Activated T-helper 1 cell treated with anti-CD3 and anti-CD28 coated beads, Interleukin-12 subunit alpha, Interleukin-12 subunit beta, Interleukin-2, Interleukin-4 antibody, amounts not matched to agents 30 ng/mL and 10 ng/mL and 1 ng/mL, durations not matched to agents 14 hours and 24 hours and 36 hours (primary cell): ENCODE results near the gene MAP2K5. TPM values are rescaled to one million over a fixed set of nuclear protein-coding genes. Genes with fewer than 3 reads are reported as not detected.

Experiments
- DNase-seq: peaks from one replicate; pipeline ENCODE4 v3.0.0; 2021; ENCODE audit warnings: low spot score
- H3K27ac Mint-ChIP-seq: one replicate; pipeline ENCODE4 v1.8.0; 2021; ENCODE audit warnings: mild to moderate bottlenecking, mixed read lengths
- H3K27me3 Mint-ChIP-seq: one replicate; pipeline ENCODE4 v1.8.0; 2022; ENCODE audit warnings: mild to moderate bottlenecking, moderate library complexity, mixed read lengths; ENCODE audit not compliant: insufficient read depth
- H3K36me3 Mint-ChIP-seq: one replicate; pipeline ENCODE4 v1.8.0; 2021; ENCODE audit warnings: low read depth, mixed read lengths
- H3K4me1 Mint-ChIP-seq: one replicate; pipeline ENCODE4 v1.8.0; 2021; ENCODE audit warnings: low read depth, mixed read lengths
- H3K4me3 Mint-ChIP-seq: one replicate; pipeline ENCODE4 v1.8.0; 2021; ENCODE audit warnings: mild to moderate bottlenecking, moderate library complexity, mixed read lengths
- H3K9me3 Mint-ChIP-seq: one replicate; pipeline ENCODE4 v1.8.0; 2021; ENCODE audit warnings: mixed read lengths
- intact Hi-C: fragments of 100-400 bp; cut with micrococcal nuclease; formaldehyde crosslinking; loops from one replicate; pipeline ENCODE4 v1.15.1; 2024
- total RNA-seq: library from RNA; stranded (reverse); gene quantifications from 2 replicates; pipeline ENCODE4 v1.2.3, GENCODE V29; 2022

MAP2K5 gene
- total RNA-seq, 1 donor from 2014 or later, result 22.1 TPM

- DNase-seq, result no peak
- Mint-ChIP-seq H3K4me3 (no peak overlapping the region), H3K27me3 (no peaks in the 10 kb centered on the region), H3K4me1 (peaks cover 17% of the 10 kb centered on the region), H3K27ac (no peak overlapping the region), H3K9me3 (no peaks in the 10 kb centered on the region), H3K36me3 (peaks cover 2% of the 10 kb centered on the region)
- intact Hi-C loops, result no loop called here
Observed at GRCh38 chr15:67785431-67785830, 242.9 kb downstream of the MAP2K5 start.

DNA sequence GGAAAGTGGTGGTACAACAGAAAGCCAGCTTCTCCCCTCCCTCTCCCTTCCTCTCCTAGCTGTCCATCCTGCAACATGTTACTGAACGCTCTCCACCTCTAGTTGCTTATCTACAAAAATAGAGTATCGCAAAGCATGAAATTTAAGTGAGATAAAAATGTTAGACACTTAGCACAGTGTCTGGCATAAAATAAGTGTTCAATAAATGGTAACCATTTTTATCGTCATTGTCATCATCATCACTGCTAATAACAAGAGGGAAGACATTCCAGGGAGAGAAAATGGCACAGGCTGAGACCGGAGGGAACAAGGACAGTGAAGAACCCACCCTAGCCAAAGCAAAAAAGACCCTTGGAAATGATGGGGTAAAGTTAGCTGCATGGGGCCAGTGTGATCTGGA is 244.1 kb downstream of the MAP2K5 start:
- intact Hi-C loops, result no loop called here

GRCh38 chr15:67788986-67789385 is 246.5 kb downstream of the MAP2K5 start:
- peaks cover 8% of the 10 kb centered on the region for H3K4me1 Mint-ChIP-seq
- no peak overlapping the region for H3K27ac Mint-ChIP-seq
- peaks cover 2% of the 10 kb centered on the region for H3K36me3 Mint-ChIP-seq
- intact Hi-C loops, result no loop called here
- H3K9me3 Mint-ChIP-seq, result no peaks in the 10 kb centered on the region
- H3K27me3 Mint-ChIP-seq, result no peaks in the 10 kb centered on the region
- DNase-seq, result no peak
- no peak overlapping the region for H3K4me3 Mint-ChIP-seq

More for the DNA sequence above, 244.1 kb downstream of the MAP2K5 start:
- peaks cover 2% of the 10 kb centered on the region for H3K36me3 Mint-ChIP-seq
- H3K27ac Mint-ChIP-seq, result no peak overlapping the region
- no peaks in the 10 kb centered on the region for H3K9me3 Mint-ChIP-seq
- H3K4me1 Mint-ChIP-seq, result peaks cover 17% of the 10 kb centered on the region
- H3K27me3 Mint-ChIP-seq, result no peaks in the 10 kb centered on the region
- no peak for DNase-seq
- H3K4me3 Mint-ChIP-seq, result no peak overlapping the region

DNA sequence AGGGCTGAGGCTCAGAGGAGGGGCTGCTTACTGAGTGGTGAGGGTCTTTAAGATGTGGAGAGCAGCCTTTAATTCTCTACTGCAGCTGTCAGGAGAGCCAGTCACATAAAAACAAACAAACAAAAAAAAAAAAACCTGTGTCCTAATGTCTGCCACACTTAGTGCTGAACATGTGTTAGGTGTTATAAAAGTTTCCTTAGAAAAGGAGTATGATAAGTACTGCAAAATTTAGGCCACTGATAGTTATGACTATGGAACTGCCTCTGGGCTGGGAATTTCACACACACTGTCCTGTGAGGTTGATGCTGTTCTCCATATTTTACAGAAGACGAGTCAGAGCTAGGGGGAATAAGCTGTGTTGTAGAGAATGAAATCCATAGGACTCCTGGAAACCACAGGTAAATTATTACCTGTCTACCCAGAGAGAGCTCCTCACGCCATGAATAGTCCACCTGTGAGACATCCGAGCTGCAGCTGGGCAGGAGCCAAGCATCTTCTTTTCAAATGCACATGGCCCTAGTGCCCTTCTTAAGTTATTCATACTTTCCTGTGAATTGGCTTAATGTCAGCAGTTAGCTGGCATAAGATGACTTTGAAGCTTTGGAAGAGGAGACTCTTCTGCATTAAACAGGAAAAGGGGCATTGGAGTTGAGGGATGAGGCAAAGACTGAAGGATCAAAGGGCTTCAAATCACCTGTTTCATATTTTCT is 248.3 kb downstream of the MAP2K5 start:
- no peak overlapping the region for H3K4me3 Mint-ChIP-seq
- H3K27ac Mint-ChIP-seq, result no peak overlapping the region
- H3K27me3 Mint-ChIP-seq, result no peaks in the 10 kb centered on the region
- no peaks in the 10 kb centered on the region for H3K4me1 Mint-ChIP-seq
- no peak for DNase-seq
- H3K36me3 Mint-ChIP-seq, result peaks cover 2% of the 10 kb centered on the region
- intact Hi-C loops, result no loop called here
- H3K9me3 Mint-ChIP-seq, result peaks cover 15% of the 10 kb centered on the region

GRCh38 chr15:67792250-67792942 is 249.9 kb downstream of the MAP2K5 start:
- no peak for DNase-seq
- H3K4me1 Mint-ChIP-seq, result no peaks in the 10 kb centered on the region
- H3K27ac Mint-ChIP-seq, result no peak overlapping the region
- H3K27me3 Mint-ChIP-seq, result no peaks in the 10 kb centered on the region
- peaks cover 16% of the 10 kb centered on the region for H3K9me3 Mint-ChIP-seq
- no peak overlapping the region for H3K4me3 Mint-ChIP-seq
- intact Hi-C loops, result no loop called here
- peaks cover 2% of the 10 kb centered on the region for H3K36me3 Mint-ChIP-seq

DNA sequence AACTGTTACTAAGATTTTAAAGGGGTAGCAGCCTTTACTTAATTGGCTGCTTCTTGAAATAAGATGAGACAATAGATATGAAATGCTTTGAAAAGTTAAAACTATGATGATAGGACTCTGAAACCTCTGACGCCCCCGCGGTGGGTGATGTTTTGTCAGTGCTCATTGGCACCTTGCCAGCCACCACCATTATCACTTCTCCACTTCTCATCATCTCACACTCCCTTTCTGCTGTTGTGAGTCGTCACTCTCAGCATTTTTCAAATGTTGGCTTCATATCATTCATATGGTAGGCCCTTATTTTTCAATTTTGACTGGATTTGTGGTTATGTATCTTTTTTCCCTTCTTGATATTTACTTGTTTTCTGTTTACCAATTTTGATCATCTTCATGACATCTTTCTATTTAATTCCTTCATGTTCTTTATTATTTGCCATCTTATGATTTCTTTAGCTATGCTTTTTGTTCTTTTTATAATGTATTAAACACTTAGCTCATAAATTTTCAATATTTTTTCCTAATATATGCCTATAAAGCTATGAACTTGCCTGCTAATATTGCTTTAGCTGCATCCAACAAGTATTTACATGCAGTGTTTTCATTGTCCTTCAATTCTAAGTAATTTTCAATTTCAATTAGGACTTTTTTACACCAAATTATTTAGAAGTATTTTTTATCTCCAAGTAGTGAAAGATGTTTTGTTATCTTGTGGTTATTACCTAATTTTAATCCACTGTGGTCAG is 252.5 kb downstream of the MAP2K5 start:
- no peak for DNase-seq
- Mint-ChIP-seq H3K27me3 (no peaks in the 10 kb centered on the region), H3K27ac (no peak overlapping the region), H3K4me1 (no peaks in the 10 kb centered on the region), H3K9me3 (peaks cover 16% of the 10 kb centered on the region), H3K36me3 (peaks cover 2% of the 10 kb centered on the region), H3K4me3 (no peak overlapping the region)
- intact Hi-C loops, result no loop called here

GRCh38 chr15:67796196-67797127 is 254.0 kb downstream of the MAP2K5 start:
- intact Hi-C loops, result no loop called here
- Mint-ChIP-seq H3K4me3 (no peak overlapping the region), H3K9me3 (peaks cover 16% of the 10 kb centered on the region), H3K36me3 (no peaks in the 10 kb centered on the region), H3K27me3 (no peaks in the 10 kb centered on the region), H3K27ac (no peak overlapping the region), H3K4me1 (no peaks in the 10 kb centered on the region)
- no peak for DNase-seq

DNA sequence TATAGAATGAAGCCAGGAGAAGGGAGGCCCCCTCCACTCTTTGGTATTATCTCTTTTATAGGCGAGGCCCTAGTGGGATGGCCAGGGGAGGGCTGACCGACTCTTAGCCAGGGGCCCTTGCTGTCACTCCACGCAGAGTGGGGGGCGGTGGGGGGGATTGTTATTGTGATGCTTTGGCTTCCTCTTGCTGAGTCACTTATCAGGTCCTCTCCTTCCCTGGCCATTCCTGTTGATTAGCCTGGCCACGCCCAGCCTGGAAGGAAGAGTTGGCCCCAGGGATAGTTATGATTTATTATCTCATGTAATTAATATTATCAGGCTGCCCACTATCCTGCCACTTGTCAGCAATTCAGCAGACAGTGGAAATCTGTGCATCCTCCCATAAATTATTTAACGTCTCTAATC is 257.3 kb downstream of the MAP2K5 start:
- Mint-ChIP-seq H3K4me3 (no peak overlapping the region), H3K27ac (no peak overlapping the region), H3K36me3 (no peaks in the 10 kb centered on the region), H3K27me3 (no peaks in the 10 kb centered on the region), H3K4me1 (no peaks in the 10 kb centered on the region), H3K9me3 (peaks cover 11% of the 10 kb centered on the region)
- DNase-seq, result no peak
- intact Hi-C loops, result no loop called here

GRCh38 chr15:67801142-67801541 is 258.6 kb downstream of the MAP2K5 start:
- DNase-seq, result no peak
- H3K4me3 Mint-ChIP-seq, result no peak overlapping the region
- H3K36me3 Mint-ChIP-seq, result no peaks in the 10 kb centered on the region
- H3K4me1 Mint-ChIP-seq, result no peaks in the 10 kb centered on the region
- no peaks in the 10 kb centered on the region for H3K9me3 Mint-ChIP-seq
- no peaks in the 10 kb centered on the region for H3K27me3 Mint-ChIP-seq
- H3K27ac Mint-ChIP-seq, result no peak overlapping the region
- intact Hi-C loops, result no loop called here

GRCh38 chr15:67801926-67802914 is 259.7 kb downstream of the MAP2K5 start:
- DNase-seq, result no peak
- H3K27me3 Mint-ChIP-seq, result no peaks in the 10 kb centered on the region
- intact Hi-C loops, result no loop called here
- H3K36me3 Mint-ChIP-seq, result no peaks in the 10 kb centered on the region
- no peak overlapping the region for H3K4me3 Mint-ChIP-seq
- no peak overlapping the region for H3K27ac Mint-ChIP-seq
- no peaks in the 10 kb centered on the region for H3K4me1 Mint-ChIP-seq
- H3K9me3 Mint-ChIP-seq, result no peaks in the 10 kb centered on the region

DNA sequence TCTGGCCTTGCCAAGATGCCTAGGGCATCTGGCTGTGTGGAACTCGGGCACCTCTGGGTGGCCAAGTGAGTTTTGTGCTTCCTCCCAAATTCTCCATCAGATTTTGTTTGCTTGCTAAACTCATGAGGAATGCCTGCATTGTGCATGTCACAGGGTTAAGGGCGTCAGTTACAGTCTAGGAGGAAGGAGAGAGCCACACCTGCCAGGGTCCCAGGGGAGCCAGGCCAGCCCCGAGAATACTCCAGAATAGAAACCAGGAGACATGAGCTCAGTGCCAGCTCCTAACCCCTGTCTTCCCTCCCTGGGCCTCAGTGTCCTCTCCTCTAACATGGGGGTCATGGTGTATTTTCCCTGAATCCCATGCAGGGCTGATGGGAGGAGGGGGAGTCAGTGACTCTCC is 260.8 kb downstream of the MAP2K5 start:
- Mint-ChIP-seq H3K9me3 (no peaks in the 10 kb centered on the region), H3K36me3 (no peaks in the 10 kb centered on the region), H3K27ac (no peak overlapping the region), H3K27me3 (no peaks in the 10 kb centered on the region), H3K4me3 (no peak overlapping the region), H3K4me1 (no peaks in the 10 kb centered on the region)
- intact Hi-C loops, result no loop called here
- no peak for DNase-seq
